Stimulated activated CD8-positive, alpha-beta memory T cell treated with anti-CD3 and anti-CD28 coated beads, Interleukin-4, amount 100 ng/mL, for 24 hours (primary cell): ENCODE data around the gene ING5.

Experiments used
- DNase-seq: peaks from one replicate; pipeline ENCODE4 v3.0.0-alpha.2; 2020; ENCODE audit warnings: low read depth

The ING5 gene

GRCh38 chr2:241776336-241777169 is 74.7 kb downstream of the ING5 start, which contains the start of gene GAL3ST2:
Gene GAL3ST2 (plus strand): TSS chr2:241776822. CDS start chr2:241776956, 134 bp downstream.
- DNase-seq: no peak

DNA sequence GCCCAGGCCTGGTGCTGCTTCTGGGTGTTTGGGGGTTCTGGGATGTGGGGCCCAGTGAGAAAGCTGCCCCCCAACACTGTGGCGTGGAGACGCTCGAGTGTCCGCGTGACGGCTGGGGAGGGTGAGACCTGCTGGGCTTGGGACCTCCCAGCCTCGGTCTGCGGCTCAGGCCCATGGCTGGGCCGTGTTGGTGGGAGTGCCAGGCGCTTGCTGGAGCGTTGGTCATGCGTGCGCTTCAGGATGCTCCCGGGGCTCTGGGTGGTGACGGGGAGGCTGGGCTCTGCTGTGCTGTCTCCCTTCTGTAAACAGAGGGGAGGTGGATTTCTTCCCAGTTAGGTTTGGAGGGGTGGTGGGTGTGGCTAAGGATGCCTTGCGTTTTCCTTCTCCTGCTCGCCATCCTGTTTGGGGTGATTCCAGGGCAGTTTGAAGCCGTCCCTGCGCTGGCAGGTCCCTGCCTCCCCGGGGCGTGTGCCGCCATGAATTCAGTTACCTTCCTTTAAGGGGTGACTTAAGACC is 75.4 kb downstream of the ING5 start:
- DNase-seq: no peak

DNA sequence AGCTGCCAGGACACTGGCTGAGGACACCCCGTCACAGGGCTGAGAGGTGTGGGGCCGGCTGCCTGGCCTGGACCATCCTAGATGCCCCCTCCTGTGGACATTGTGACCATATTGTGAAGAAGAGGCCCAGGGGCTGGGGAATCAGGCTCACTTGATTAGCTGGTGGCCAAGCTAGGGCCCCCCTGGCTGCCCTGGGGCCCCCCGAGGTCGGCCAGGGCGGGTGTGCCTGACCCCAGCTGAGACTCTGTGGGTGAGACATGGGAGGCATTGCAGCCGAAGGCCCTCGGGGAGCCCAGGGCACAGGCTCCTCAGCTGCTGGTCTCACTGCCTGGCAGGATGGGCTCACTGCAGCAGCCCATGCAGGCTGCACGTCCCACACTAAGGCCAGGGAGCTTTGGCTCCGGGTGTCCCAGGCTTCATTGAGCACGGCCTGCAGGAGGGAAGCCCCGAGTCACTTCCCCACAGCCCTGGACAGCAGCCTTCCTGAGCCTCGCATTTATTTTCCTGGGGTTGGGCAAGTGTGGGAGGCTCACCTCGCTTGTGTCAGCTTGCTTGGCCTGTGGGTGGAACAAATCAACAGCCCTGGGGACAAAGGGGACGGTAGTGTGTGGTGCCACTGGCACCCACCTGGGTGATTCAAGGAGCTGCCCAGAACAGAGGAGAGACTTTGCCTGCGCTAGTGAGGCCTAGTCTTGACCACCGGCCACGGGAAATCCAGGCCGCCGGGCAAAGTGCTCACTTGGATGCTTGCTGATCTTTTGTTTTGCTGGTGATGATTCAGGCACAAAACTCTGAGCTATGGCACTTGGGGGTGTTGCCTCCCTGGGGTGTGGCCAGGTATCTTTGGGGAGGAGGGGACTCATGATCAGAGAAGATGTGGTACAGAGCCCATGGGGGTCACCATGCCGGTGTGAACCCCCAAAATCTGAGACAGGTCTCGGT is 76.1 kb downstream of the ING5 start:
- DNase-seq: no peak
